CMK (cell line): Measurements from ENCODE around the gene NF1.
"Not testable (repeated sequence)": the region's sequence is repeated elsewhere in the genome, so short reads cannot be mapped to it uniquely, and the experiment has no call there.

Source experiments
- DNase-seq: peaks from one replicate; pipeline ENCODE4 v3.0.0-alpha.2; 2010; ENCODE audit warnings: low read depth

NF1 gene

DNA sequence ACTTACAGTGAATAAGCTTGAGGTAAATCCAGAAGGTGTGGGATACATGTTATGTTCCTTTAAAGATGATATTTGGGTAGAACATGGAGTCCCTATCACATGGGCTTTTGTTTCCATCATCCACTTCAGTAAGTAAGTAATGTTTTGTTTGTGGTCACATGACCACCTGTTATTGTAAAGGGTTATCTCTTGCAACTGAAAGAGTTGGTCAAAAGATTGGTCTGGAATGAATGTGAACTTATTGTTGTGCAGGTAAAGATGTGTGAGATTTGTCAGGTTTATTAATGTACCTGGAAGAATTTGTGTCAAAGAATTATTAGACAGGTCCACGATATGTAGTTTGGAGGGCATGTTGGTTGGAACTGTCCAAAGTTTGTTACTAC, 200.7 kb downstream of the NF1 start:
- DNase-seq, result no peak

DNA sequence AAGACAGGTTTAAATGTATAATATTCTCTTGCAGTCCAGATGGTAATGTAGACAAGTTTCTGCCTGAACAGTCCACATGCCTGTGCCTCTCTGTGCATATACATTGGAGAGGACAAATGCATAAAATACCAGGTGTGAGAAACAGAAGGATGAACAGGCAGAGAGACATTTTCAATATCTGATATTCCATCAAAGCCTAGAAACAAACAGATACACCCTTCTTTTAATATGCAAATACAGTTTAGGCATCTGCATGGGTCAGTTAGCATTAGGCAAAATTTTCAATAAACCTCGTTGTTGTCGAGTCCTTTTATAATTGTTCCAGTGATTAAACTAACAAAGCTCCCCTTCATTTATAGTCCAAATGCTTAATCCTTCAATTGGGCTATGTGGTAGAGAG, 201.4 kb downstream of the NF1 start:
- no peak for DNase-seq

DNA sequence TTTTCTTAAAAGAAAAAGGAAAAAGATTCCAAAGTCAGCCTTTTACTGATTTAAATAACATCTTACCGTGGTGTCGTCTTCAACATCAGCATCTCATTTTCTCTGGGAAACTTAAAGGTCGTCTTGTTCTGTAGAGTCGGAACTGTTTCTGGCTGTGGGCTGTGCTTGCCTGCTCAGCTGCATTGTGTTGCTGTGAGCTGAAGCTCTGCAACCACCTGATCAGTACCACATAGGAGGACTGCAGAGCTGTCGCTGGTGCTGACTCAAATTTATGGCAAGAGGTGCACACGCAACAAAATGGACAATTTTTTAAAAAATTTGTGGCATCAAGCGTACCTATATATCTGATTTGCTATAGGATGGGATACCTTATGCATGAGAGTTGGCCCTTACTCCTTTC, 202.3 kb downstream of the NF1 start, which contains the start of gene OMG:
TSS of gene OMG (minus strand) at position 150 of the 400 bp plus-strand sequence. CDS start 908 bp downstream, outside the sequence.
- DNase-seq, result no peak

DNA sequence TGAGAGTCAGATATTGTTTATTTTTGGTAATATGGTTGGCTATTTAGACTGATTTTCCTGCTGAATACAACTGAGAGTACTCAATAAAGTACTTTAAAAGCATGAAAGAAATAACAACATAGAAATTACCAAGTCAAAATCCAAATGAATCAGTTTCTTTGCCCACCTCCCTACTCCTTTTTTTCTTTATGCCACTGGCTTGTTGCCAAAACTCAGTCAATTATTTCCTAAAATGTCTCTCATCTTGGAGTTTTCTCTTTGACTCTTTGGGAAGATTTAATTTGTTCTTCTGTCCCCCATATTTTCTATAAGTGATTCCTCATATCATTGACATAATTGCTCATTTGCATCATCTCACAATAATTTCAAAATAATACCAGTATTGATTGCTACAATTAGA, 204.8 kb downstream of the NF1 start:
- no peak for DNase-seq

DNA sequence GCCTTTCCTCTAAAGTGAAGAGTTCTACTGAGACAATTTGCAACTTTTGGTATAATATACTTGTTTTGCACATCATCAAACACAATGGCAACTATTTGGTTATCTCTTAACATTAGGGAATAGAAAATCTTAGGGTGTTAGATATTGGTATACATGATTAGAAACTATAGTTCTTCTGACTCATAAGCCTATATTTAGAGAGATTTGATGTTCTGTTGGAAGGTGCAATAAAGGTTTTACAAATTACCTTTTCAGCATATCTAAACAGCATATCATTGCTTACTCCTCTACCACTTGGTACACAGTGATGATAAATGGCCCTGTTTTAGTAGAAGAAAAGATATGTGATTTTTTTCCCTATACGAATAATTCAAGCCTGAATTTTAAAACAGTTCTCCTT, 212.9 kb downstream of the NF1 start:
- DNase-seq, result no peak

DNA sequence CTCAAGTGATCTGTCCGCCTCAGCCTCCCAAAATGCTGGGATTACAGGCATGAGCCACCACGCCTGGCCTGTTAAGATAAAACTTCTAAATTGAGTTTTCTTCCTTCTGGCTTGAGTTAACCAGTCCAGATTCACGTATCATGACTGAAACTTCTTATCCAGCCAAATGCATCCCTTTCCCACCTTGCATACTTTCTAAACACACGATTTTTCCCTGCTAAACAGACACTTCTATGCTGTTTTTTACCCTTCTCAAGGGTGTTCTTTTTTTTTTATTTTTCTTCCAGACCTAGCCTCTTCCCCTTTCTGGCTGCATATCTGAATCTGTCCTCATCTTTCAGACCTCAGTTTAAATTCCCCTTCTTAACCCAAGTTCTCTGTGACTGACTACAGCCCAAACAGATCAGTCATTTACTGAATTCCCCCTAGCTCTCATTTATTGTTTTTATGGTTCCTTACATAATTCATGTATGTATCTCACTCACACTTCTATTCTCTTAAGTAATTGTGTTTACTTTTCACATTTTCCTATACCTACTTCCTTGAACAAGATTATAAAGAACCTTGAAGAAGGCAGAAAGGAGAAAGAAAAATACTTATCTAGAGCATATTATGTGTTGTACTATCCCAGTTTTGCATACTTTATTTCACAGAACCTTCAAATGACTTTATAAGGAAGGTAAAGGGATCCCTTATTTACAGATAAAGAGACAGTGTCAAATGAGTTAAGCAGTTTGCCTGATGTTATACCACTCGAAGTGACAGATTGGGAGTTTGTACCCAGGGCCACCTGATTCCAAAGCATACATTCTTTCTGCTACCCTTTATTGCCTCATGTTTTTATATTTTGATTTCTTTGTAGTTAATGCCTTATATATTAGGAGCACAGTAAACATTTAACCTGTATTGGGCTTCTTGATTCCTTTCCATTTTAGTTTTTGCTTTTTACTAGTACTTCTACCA, 213.9 kb downstream of the NF1 start:
- no peak for DNase-seq

DNA sequence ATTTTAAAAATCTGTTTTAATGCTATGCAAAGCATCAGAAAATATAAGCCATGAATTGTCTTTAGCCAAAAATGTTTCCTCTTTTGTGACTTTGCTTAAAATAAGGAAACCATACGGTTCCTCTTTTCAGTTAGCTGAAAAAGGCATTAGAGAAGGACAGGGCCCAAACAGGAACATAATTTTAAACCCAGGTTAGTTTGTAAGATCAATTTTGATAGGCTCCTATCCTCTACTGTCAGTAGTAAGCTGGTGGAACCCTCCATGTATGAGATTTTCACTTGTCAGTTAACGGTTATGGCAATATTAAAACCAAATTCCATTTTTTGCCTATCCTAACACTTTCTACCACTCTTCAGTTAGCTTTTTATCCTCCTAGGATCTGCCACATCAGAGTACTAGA, 214.8 kb downstream of the NF1 start:
- DNase-seq, result no peak

DNA sequence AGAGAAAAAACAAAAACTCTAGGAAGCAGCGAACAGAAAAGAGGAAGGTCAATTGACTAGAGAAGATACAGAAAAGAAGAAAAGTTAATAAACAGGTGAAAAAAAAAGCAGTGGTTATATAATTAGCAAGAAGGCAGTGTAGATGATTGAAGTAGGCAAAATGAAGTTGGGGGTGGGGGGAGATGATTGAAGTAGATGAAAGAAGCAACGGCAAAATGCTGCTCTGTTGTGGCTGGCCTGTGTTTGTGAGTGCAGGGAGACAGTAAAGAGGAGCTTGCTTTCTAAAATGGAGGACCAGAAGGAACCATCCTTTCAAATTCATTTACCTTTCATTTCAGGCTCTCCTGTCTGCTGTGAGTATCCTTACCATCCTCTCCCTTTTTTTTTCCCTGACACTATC, 215.5 kb downstream of the NF1 start:
- no peak for DNase-seq

DNA sequence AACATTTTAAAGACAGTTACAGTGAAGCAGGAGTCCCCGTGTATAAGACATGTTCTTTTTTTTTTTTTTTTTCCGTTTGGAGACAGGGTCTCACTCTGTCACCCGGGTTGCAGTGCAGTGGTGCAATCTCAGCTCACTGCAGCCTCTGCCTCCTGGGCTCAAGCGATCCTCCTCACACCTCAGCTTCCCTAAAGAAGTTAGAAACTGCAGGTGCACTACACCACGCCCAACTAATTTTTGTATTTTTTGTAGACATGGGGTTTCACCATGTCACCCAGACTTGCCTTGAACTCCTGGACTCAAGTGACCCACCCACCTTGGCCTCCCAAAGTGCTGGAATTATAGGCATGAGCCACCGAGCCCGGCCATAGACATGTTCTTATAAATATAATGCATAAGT, 216.1 kb downstream of the NF1 start:
- no peak for DNase-seq

DNA sequence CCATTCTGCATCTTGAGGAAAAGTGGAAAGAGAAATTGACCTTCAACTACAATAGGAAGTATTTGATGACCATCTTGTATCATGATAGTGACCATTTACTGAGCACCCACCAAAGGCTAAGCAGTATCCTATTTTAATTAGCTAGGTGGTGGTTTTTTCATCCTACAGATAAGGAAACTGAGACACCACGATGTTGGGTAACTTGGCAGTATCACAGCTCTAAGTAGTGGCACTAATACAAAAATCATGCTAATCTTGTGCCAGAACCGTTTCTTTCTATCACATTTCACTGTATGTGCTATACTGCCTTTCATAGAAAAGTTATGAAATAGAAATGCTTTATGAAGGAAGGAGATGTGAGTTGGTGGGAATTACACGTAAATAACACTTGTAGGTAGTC, 216.7 kb downstream of the NF1 start:
- no peak for DNase-seq

DNA sequence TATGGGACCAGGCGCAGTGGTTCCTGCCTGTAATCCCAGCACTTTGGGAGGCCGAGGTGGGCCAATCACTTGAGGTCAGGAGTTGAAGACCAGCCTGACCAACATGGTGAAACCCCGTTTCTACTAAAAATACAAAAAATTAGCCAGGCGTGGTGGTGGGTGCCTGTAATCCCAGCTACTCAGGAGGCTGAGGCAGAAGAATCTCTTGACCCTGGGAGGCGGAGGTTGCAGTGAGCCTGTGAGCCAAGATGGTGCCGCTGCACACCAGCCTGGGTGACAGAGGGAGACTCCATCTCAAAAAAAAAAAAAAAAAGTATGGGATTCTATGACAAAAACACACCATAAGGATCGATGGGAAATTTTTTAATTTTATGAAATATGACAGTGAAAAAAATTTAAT, 217.4 kb downstream of the NF1 start:
- DNase-seq, result not testable (repeated sequence)

DNA sequence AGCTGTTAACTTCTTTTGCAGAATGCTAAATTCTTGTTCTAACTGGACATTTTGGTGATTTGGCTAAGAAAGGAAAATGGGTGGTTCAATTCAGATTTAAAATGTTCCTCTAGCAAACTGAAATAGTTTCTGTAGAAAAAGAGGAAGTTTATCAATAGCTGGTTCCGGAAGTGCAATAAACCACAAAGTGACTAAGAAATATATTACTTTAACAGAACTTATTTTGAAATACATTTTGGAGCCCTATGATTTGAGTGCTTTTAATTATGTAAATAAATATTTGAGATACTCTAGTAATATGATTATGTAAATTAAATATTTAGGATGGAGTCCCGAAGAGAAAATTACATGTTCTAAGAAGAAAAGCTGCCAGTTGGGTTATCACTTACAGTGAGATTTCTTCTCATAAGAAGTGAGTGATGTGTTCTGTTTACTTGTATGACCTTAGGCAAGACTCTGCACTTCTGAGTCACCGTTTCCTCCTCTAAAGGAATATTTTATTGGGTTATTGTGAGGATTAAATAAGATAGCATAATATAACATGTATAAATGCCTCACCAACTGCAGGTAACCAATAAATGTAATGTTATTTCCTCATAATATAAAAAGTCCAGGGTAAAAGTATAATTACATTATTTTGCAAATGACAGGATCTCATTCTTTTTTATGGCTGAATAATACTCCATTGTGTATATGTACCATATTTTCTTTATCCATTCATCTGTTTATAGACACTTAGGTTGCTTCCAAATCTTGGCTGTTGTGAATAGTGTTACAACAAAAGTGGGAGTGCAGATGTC, 219.4 kb downstream of the NF1 start, which contains the start of gene EVI2B:
TSS of gene EVI2B (minus strand) at position 73 of the 800 bp plus-strand sequence. CDS start 8,445 bp downstream, outside the sequence.
- DNase-seq, result no peak

DNA sequence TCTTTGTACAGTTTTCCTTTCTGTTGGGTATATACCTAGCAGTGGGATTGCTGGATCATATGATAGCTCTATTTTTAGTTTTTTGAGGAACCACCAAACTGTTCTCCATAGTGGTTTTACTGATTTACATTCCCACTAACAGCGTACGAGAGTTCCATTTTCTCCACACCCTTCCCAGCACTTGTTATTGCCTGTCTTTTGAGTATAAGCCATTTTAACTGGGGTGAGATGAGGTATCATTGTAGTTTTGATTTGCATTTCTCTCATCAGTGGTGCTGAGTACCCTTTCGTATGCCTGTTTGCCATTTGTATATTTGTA, 220.0 kb downstream of the NF1 start:
- DNase-seq, result no peak

DNA sequence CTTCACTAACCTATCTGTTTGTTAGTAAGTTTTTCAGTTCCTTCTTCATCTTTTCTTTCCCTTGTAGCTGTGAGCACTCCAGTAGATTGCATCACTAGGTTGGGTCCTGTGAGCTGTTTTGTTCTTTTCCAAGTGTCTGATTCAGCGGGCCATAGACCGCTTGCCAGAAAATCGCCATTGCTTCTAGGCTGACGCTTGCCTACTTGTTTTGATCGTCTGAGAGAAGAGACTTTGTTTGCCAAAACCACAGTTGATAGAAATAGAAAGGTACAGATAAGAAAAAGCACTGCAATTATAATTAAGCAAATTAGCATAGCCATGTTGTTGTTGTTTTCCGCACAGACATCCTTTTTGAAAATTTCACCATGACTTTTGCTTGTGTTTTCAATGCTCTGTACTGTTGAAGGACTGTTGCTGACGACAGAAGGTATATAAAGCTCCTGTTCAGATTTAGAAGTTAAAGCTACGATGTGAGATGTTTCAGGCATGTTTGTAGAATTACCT, 223.6 kb downstream of the NF1 start:
- DNase-seq, result no peak

DNA sequence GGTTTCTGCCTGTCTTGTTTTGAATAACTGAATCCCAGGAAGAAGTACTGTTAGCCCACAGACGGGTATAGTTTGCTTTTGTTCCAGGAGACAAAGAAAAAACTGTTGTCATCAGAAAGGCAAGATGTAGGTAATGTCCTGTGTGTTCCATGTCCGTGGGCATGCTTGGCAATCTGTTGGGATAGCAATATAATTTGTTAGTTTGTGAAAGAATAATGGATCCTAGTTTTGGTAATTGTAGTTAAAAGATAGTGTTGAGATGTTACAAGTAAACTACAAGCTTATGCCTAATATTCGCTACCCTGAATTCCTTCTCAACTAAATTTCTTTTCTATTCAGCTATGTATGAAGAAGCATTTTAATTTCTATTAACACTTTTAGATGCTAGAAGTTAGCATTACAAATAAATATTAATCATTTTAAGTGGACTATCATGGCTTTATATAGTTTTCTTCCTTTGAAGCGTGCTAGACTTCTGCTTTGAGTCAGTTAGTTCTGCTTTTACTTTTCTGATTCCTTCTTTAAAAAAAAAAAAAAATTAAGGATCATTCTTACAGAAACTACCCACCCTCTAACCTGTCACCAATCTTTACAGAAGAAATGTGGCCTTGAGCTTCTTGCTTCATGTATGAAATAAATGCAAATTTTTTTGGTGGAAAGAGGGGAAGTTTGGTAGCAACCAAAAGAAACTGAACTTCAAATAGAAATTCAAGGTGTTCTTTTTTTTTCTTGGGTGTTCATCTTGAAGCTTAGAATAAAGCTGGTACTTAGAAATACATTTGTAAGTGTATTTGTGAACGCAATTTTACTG, 224.3 kb downstream of the NF1 start:
- no peak for DNase-seq

DNA sequence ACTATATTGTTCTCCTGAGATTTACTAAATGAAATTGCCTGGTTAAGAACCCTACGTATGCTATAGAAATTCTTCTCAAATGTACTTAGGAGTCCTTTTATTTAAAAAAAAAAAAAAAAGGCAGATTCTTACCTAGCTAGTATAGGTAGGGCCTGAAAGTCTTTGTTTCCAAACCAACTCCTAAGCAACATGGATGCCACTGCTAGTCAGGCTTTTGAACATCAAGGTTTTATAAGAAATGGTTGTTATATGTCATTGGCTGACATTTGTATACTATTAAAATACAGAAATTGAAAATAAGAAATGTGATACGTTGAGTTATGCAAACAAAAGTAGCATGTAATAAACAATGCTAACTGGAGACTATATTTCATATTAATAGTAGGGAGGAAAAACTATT, 225.5 kb downstream of the NF1 start:
- no peak for DNase-seq

DNA sequence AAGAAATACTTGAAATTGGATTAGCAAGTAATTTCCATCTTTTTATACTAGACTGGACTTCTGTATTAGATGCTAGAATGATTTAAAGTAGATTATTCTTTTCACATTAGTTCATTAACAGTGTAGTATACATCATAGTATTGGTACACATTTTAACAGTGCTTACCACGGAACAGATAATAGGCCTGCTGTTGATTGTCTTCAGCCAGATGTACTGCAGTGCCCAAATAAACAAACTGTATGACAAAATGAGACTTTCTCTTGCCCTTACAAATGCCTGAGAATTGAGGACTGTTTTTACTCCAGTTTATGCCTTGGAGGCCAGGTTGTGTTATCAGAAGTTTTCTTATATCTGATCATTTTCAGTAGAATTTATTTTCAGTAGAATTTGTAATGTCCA, 226.0 kb downstream of the NF1 start:
- DNase-seq, result no peak

DNA sequence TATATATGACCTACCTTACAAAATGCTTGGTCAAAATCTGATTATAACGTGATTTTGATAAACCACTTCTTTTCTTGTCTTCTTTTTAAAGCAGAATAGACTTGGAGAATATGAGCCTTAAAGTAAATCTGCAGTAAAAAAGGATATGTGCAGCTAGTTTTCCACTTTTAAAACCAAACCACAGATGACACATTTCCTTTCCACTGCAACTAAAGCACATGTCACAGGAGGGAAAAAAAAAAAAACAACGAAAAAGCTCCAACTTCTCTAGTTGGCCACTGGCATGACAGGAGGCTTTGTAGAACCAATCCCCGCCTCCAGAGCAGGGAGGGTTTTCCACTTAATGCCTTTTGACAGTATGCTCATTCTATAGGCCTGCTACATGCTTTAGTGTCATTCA, 226.7 kb downstream of the NF1 start, which contains the start of gene EVI2A:
TSS of gene EVI2A (minus strand) at position 142 of the 400 bp plus-strand sequence. CDS start 2,609 bp downstream, outside the sequence.
- no peak for DNase-seq

DNA sequence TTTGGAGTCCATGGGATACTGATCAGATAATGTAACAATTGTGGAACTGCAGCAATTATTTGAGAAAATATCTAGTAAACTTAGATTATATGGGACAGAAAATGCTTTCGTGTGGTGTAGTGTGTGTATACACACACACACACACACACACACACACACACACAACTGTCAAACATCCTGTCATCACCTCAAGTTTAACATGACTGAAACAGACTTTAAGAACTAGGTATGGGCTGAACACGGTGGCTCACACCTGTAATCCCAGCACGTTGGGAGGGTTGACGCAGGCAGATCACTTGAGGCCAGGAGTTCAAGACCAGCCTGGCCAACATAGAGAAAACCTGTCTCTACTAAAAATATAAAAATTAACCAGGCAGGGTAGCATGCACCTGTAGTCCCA, 227.2 kb downstream of the NF1 start:
- no peak for DNase-seq

DNA sequence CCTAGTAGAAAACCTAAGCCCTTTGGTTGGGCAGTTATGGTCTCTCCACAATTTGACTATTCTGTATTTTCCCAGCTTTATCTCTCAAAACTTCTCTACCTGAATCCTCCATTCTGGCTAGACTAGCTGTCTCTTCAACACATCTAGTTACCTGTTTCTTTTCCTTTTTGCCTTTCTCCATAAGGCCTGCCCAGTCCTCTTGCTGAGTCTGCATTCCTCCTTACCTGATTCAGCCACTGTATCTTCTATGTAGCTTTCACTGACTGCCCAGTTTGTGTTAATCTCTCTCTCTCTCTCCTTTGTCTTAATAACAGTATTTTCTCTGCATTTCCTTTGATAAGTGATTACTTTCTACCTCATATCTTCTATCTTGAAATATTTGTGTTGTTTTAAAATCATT, 228.8 kb downstream of the NF1 start:
- DNase-seq, result no peak

DNA sequence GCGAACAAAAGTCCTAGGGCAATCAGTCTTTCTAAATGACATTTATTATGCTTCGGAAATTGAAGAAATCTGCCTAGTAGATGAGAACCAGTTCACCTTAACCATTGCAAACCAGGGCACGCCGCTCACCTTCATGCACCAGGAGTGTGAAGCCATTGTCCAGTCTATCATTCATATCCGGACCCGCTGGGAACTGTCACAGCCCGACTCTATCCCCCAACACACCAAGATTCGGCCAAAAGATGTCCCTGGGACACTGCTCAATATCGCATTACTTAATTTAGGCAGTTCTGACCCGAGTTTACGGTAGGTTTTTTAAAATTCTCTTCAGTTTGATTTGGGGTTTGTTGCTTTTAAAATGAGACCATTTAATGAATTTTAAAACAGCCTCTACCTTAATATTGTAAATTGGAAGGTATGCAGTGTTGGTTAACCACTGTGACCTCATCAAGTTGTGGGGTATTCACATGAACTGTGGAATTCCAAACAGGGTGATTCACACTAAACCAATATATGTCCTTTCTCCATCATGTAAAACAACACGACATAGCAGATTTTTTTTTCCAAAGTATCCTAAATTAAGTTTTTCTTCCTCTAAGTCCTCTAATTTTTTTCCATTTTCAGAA, 232.9 kb downstream of the NF1 start:
- DNase-seq, result no peak

DNA sequence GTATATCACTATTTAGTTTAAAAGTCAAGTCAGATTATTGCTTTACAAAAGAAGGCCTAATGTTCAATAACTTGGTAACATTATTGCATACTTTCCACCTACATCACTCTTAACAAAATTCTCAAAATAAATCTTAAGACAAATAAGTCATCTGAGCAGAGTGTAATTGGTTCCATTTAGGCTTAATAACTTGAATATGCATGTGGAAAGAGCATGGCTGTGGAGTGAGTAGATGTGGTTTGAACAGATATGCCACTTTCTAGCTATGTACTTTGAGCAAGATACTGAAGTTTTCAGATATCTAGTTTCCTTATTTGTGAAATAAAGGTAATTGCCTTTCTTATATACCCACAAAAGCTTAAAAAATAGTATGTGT, 233.4 kb downstream of the NF1 start:
- DNase-seq, result no peak
